ENCODE measurements around the gene DOCK8. TPM values are rescaled to one million over a fixed set of nuclear protein-coding genes. Genes with fewer than 3 reads are reported as not detected.

DOCK8 gene
- total and polyA plus RNA-seq, 2 of the 13 experiments (the other 11 are each of a cell fraction or from before 2014, with no cell fraction given) = 0.28 to 0.38 TPM

DNA sequence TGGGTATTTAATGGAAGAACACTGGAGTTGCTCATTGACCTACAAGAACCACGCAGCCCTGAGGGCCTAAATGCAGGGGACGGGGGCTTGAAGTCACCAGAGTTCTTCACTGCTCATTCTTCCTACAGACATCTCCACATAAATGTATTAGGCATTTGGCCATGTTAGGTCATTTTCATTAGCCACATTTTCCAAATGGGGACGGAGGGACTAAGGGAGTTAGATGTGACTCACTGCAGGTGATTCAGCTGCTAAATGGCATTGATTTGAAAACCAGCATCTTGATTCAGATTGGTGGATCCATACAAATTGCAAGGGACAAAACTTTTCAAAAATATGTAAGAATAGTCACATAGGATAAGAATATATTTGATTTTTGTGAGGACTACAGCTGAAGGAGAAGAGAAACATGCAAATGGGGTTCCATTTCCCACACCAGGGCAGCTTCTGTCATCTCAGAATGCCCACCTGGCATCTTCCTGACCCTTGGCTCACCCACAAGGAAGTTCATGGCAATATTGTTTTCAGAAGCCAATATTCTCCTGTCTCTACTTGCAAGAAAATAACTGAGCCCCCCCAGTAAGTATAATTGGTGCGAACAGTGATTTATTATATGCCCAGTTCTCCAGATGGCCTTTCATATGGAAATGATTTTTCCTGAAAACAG is 264.8 kb downstream of the DOCK8 start:
- Histone ChIP-seq H3K4me3 (replicated peaks in 1 of 3; ENCODE audit: insufficient read depth in 1 of 3, low read depth in 2 of 3, low read length in 3 of 3) (no peak overlapping the region), H3K4me1 (ENCODE audit: insufficient read depth, low read length) (no peaks in the 10 kb centered on the region), H3K79me2 (ENCODE audit: insufficient read depth, low read length) (no peaks in the 10 kb centered on the region), H4K20me1 (ENCODE audit: insufficient read depth, low read length) (no peaks in the 10 kb centered on the region), H3K27ac (ENCODE audit: extremely low read length, insufficient read depth, low read length) (no peak overlapping the region), H3K9me3 (ENCODE audit: low read length) (no peaks in the 10 kb centered on the region), H3K9ac (ENCODE audit: insufficient read depth, low read depth, low read length) (no peak overlapping the region), H3K4me2 (ENCODE audit: low read depth, low read length) (no peak overlapping the region), H3K36me3 (replicated peaks in 1 of 2; ENCODE audit: control insufficient read depth in 1 of 2, insufficient read depth in 2 of 2, low read length in 2 of 2) (no peaks in the 10 kb centered on the region), H3K27me3 (ENCODE audit: control insufficient read depth in 1 of 2, insufficient read depth in 2 of 2, low read length in 2 of 2) (no peaks in the 10 kb centered on the region; a peak in 1 of 5 replicates), H2AFZ (ENCODE audit: low read length) (no peak overlapping the region)
- WGBS (ENCODE audit: low lambda C conversion rate) = 90% methylated on average over 4 of the region's 4 CpGs
- FAIRE-seq (no peak), DNase-seq (ENCODE audit: low spot score) (no peak), ATAC-seq (no peak)
- in situ Hi-C loops (cut with HindIII; ENCODE audit: extremely low pct_ligation_motif_present, low pct_unique_long_range_greater_than_20kb) (no loop called here), intact Hi-C loops (cut with micrococcal nuclease; ENCODE audit: unreplicated experiment) (no loop called here)
- POLR2A ChIA-PET = no interaction called here
- BruUV-seq (replicated peaks) = no TSS peak
- CTCF ChIA-PET (ENCODE audit: low intra/inter-chr PET ratio, low total read pairs) = no interaction called here
- TF ChIP-seq SKI (IDR thresholded peaks at IDR 0.05; ENCODE audit: partially characterized antibody) (no peak), CHD4 (IDR thresholded peaks at IDR 0.05; ENCODE audit: borderline replicate concordance, low read length) (no peak), KMT2B (CRISPR knock-in tag; IDR thresholded peaks at IDR 0.05) (no peak), THYN1 (CRISPR knock-in tag; IDR thresholded peaks at IDR 0.05; ENCODE audit: borderline replicate concordance, low read depth) (no peak), REXO4 (CRISPR knock-in tag; IDR thresholded peaks at IDR 0.05; ENCODE audit: borderline replicate concordance) (no peak), MIER3 (CRISPR knock-in tag; IDR thresholded peaks at IDR 0.05; ENCODE audit: borderline replicate concordance) (no peak), ZNF274 (CRISPR knock-in tag; IDR thresholded peaks at IDR 0.05) (no peak), DZIP1 (CRISPR knock-in tag; IDR thresholded peaks at IDR 0.05) (no peak), JARID2 (CRISPR knock-in tag; IDR thresholded peaks at IDR 0.05; ENCODE audit: insufficient replicate concordance) (no peak), IKZF1 (IDR thresholded peaks at IDR 0.05) (no peak), LCORL (IDR thresholded peaks at IDR 0.05) (no peak), LCORL (CRISPR knock-in tag; IDR thresholded peaks at IDR 0.05) (no peak), ZNF547 (CRISPR knock-in tag; IDR thresholded peaks at IDR 0.05) (no peak), DNMT1 (CRISPR knock-in tag; IDR thresholded peaks at IDR 0.05) (no peak), SMAD9 (CRISPR knock-in tag; IDR thresholded peaks at IDR 0.05) (no peak), ZNF263 (CRISPR knock-in tag; IDR thresholded peaks at IDR 0.05) (no peak), KDM2A (CRISPR knock-in tag; IDR thresholded peaks at IDR 0.05; ENCODE audit: borderline replicate concordance, low read depth) (no peak), ZNF296 (CRISPR knock-in tag; conservative IDR thresholded peaks at IDR 0.05) (no peak), GLI4 (CRISPR knock-in tag; IDR thresholded peaks at IDR 0.05; ENCODE audit: borderline replicate concordance) (no peak)
- TF ChIP-seq, protein P1, sequence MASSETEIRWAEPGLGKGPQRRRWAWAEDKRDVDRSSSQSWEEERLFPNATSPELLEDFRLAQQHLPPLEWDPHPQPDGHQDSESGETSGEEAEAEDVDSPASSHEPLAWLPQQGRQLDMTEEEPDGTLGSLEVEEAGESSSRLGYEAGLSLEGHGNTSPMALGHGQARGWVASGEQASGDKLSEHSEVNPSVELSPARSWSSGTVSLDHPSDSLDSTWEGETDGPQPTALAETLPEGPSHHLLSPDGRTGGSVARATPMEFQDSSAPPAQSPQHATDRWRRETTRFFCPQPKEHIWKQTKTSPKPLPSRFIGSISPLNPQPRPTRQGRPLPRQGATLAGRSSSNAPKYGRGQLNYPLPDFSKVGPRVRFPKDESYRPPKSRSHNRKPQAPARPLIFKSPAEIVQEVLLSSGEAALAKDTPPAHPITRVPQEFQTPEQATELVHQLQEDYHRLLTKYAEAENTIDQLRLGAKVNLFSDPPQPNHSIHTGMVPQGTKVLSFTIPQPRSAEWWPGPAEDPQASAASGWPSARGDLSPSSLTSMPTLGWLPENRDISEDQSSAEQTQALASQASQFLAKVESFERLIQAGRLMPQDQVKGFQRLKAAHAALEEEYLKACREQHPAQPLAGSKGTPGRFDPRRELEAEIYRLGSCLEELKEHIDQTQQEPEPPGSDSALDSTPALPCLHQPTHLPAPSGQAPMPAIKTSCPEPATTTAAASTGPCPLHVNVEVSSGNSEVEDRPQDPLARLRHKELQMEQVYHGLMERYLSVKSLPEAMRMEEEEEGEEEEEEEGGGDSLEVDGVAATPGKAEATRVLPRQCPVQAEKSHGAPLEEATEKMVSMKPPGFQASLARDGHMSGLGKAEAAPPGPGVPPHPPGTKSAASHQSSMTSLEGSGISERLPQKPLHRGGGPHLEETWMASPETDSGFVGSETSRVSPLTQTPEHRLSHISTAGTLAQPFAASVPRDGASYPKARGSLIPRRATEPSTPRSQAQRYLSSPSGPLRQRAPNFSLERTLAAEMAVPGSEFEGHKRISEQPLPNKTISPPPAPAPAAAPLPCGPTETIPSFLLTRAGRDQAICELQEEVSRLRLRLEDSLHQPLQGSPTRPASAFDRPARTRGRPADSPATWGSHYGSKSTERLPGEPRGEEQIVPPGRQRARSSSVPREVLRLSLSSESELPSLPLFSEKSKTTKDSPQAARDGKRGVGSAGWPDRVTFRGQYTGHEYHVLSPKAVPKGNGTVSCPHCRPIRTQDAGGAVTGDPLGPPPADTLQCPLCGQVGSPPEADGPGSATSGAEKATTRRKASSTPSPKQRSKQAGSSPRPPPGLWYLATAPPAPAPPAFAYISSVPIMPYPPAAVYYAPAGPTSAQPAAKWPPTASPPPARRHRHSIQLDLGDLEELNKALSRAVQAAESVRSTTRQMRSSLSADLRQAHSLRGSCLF (CRISPR knock-in tag; IDR thresholded peaks at IDR 0.05; ENCODE audit: borderline replicate concordance) = no peak
